AG10803 (cell line): ENCODE results near the gene BTAF1.

Experiments
- DNase-seq: peaks from one replicate; pipeline ENCODE4 v3.0.0; 2010; ENCODE audit warnings: low read depth
- H3K4me3 ChIP-seq: 2 replicates; pipeline ENCODE4 v1.5.1; 2011; ENCODE audit warnings: mild to moderate bottlenecking, low read length, control low read depth
- TF ChIP-seq, protein P1 (sequence below): conservative IDR thresholded peaks from 2 replicates; pipeline ENCODE4 v1.5.1; 2011; ENCODE audit warnings: mild to moderate bottlenecking, low read length, control low read depth, inconsistent platforms

Gene BTAF1

DNA sequence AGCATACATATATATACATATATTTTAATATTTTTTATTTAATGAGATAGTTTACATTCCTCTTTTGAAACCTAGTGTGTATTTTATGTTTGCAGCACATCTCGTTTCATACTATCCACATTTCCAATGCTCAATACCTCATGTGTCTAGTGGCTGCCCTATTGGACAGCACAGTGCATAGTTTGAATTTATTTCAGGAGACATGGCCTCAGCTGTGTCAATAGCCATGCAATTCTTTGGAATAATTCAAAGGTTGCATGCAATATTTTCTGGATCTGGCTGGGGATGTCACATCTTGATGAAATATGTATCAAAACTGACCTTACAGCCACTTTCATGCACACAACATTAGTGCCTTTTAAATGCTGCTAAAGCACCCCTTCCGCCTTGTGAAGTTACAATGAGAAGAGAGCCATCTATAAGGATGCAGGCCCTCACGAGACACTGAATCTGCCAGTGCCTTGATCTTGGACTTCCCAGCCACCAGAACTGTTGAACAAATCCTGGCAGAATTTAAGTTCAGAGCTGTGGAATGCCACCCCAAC, 27.3 kb upstream of the BTAF1 start:
- no peak for DNase-seq
- TF ChIP-seq, protein P1, sequence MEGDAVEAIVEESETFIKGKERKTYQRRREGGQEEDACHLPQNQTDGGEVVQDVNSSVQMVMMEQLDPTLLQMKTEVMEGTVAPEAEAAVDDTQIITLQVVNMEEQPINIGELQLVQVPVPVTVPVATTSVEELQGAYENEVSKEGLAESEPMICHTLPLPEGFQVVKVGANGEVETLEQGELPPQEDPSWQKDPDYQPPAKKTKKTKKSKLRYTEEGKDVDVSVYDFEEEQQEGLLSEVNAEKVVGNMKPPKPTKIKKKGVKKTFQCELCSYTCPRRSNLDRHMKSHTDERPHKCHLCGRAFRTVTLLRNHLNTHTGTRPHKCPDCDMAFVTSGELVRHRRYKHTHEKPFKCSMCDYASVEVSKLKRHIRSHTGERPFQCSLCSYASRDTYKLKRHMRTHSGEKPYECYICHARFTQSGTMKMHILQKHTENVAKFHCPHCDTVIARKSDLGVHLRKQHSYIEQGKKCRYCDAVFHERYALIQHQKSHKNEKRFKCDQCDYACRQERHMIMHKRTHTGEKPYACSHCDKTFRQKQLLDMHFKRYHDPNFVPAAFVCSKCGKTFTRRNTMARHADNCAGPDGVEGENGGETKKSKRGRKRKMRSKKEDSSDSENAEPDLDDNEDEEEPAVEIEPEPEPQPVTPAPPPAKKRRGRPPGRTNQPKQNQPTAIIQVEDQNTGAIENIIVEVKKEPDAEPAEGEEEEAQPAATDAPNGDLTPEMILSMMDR, result no peak
- H3K4me3 ChIP-seq, result no peak overlapping the region

DNA sequence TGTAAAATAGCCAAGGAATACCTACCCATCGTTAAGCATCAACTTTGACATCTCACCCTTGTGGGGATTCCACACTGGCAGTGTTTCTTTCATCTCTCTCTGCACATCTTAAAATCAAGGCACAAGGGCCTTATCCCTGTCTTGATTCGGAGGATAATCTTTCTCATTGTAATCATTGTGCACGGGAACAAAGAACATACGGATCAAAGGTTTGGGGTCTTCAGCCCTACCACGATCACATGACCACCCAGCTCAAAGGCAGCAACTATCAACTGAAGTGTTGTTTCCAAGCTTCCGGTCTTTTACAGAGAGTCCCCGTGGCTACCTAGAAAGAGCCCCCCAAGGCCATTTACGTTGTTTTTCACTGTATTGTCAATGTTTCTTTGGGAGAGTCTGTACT, 26.1 kb upstream of the BTAF1 start:
- no peak for DNase-seq
- no peak overlapping the region for H3K4me3 ChIP-seq
- TF ChIP-seq, protein P1, result no peak

DNA sequence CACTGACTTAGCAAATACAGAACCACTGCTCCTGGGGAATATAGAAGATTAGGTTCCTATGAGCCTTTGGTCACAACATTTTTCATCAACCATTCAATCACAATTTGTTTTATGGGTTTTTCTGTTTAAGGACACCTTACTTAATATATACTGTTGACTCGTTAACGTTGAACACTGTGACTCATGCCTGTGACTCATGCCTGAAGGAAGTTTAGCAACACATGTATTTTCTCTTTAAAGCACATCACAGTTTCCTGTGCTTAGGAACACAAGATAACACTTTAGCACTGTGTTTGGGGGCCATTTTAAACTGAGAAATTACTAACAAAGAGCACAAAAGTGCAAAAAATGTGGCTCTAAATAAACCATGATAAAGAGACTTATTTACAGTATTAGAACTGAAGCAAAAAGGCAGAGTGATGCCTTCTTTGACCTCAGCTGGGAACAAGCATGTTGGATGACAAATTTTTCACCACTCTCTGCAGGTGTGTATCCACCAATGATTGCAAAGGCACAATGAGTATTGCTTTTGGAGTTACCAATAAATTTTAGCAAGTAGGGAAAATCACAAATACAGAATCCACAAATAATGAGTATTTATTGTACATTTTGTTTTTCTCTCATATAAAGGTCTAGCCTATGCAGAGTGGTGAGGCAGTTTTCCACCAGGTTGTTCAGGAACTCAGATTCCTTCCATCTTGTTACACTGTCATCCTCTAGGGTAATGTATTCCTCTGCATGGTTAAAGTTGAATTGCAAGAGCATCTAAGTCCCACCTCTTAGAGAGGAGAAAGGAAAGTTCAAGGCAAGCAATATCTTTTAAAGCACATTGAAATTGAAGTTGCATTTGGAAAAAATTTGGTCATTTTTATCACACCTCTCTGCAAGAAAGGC, 21.5 kb upstream of the BTAF1 start:
- DNase-seq, result peak; percentile 81
- TF ChIP-seq, protein P1, result no peak
- H3K4me3 ChIP-seq, result no peak overlapping the region

DNA sequence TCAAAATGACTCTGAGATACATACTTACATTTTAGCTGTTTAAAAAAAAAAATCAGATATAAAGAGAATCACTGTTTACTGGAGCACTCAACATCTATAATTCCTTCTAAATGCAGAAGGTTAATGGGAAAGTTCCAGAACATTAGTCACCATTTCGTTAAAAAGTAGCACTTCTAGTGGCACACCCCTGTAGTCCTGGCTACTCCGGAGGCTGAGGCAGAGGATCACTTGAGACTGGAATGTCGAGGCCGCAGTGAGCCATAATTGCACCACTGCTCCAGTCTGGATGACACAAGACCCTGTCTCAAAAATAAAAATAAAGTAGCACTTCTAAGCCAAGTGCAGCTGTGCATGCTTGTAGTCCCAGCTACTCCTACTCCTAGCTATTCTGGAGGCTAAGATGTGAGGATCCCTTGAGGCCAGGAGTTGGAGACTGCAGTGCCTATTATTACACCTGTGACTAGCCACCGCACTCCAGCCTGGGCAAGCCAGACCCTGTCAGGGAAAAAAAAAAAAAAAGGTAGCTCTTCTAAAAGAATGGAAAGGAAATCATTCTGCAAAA, 16.5 kb upstream of the BTAF1 start:
- H3K4me3 ChIP-seq, result peak overlapping the region; percentile 11
- TF ChIP-seq, protein P1, result no peak
- peak; percentile 31 for DNase-seq

DNA sequence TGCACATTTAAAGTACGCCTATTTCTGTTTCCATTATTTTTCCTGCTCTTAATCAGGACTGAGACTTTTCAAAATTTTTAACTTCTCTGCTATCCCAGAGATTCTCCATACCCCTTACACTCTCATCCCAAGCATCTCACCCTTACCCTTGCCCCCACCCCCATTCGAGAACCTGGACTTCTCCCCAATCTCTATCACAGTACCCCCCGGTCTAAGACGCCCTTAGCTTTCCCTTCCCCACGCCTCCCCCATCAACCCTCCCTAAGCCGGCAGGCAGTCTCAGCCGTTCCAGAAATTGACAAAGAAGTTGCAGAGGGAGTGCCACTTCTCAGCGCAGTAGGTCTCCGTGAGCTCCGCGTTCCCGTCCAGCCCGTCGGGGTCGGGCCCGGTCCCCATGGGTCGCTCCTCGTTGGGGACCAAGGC, 15.6 kb upstream of the BTAF1 start:
- TF ChIP-seq, protein P1, result no peak
- H3K4me3 ChIP-seq, result peak overlapping the region; percentile 78
- DNase-seq, result no peak

DNA sequence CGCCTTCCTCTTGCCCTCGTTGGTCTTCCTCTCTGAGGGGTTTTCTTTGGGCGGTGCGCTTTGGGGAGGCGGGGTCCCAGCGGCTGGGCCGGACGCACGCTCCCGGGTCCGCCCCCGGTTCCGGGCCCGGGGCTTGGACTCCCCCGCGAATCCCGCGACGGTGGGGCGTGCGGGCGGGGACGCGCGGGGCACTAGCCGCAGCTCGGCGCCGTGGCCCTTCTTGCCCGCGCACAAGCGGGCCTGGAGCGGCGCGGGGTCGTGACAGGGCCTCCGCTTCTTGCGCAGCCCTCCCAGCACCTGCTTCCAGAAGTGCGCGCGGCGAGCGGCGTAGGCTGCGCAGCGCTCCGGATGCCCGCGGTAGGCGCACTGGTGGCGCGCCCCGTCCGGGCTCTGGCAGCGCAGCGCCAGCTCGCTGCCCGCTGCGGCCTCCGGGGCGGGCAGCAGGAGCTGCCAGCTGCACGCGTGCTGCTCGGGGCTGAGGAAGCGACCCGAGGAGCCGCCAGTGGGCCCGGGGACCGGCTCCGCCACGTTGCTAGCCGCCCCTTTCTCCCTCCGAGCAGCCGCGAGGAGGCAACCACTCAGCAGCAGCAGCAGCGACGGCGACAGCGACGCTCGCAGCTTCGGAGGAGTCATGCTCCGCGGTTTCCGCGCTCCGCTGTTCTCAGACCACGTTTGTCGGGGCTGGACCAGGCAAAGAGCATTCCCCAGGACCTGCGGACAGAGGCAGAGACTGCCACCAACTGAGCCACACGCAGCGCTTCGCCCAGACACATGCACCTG, 15.0 kb upstream of the BTAF1 start:
- TF ChIP-seq, protein P1, result peak; percentile 46
- peak overlapping the region; percentile 78 for H3K4me3 ChIP-seq
- DNase-seq, result peak; percentile 70
